Effector memory CD8-positive, alpha-beta T cell (primary cell): ENCODE measurements around the gene BCAS3.

Experiments
- ATAC-seq: fragments of 150-1000 bp; cut with Tn5 transposase; replicated peaks from 2 replicates; pipeline ENCODE4 v1.10.0; 2021; ENCODE audit warnings: mild to moderate bottlenecking, moderate library complexity
- DNase-seq, 3 experiments: peaks; one replicate each; pipeline ENCODE4 v3.0.0; 2021
- H3K27ac Mint-ChIP-seq, 2 donors: one replicate each; pipeline ENCODE4 v1.8.0; 2022; ENCODE audit warnings: mild to moderate bottlenecking in 2 of 2, mixed read lengths in 2 of 2, moderate library complexity in 2 of 2
- H3K27me3 Mint-ChIP-seq, 2 donors: one replicate each; pipeline ENCODE4 v1.8.0; 2022; ENCODE audit warnings: mixed read lengths in 2 of 2
- H3K36me3 Mint-ChIP-seq: one replicate; pipeline ENCODE4 v1.8.0; 2022; ENCODE audit warnings: mild to moderate bottlenecking, moderate library complexity, mixed read lengths; ENCODE audit not compliant: insufficient read depth
- H3K4me1 Mint-ChIP-seq, 2 donors: one replicate each; pipeline ENCODE4 v1.8.0; 2022; ENCODE audit warnings: low read depth in 2 of 2, mixed read lengths in 2 of 2
- H3K4me3 Mint-ChIP-seq, 2 donors: one replicate each; pipeline ENCODE4 v1.8.0; 2022; ENCODE audit warnings: mild to moderate bottlenecking in 2 of 2, mixed read lengths in 2 of 2, moderate library complexity in 2 of 2
- H3K9me3 Mint-ChIP-seq, 2 donors: one replicate each; pipeline ENCODE4 v1.8.0; 2022; ENCODE audit warnings: mixed read lengths in 2 of 2

The BCAS3 gene

DNA sequence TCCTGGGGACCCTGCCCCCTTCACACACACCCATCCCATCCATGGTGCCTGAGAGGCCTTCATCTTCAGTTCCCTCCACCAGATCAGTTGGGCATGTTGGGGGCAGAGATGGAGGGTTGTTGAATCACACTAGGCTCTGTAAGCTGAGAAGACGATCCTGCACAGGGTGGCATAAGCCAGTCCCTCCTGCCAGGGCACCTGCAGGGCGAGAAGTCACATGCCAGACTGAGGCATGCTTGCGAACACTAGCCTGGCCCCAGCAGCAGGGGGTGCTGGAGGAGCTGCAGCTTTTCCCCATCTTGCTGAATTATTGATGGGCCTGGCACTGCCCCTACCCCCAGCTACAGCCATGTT is 715.9 kb downstream of the BCAS3 start:
- Mint-ChIP-seq H3K4me3 (no peak overlapping the region), H3K4me1 (peaks cover 16 to 17% of the 10 kb centered on the region in 2 donors), H3K9me3 (no peaks in the 10 kb centered on the region), H3K27me3 (peaks cover 19 to 28% of the 10 kb centered on the region in 2 donors), H3K27ac (no peak overlapping the region), H3K36me3 (peaks cover 18% of the 10 kb centered on the region)
- DNase-seq = no peak
- ATAC-seq = no peak

DNA sequence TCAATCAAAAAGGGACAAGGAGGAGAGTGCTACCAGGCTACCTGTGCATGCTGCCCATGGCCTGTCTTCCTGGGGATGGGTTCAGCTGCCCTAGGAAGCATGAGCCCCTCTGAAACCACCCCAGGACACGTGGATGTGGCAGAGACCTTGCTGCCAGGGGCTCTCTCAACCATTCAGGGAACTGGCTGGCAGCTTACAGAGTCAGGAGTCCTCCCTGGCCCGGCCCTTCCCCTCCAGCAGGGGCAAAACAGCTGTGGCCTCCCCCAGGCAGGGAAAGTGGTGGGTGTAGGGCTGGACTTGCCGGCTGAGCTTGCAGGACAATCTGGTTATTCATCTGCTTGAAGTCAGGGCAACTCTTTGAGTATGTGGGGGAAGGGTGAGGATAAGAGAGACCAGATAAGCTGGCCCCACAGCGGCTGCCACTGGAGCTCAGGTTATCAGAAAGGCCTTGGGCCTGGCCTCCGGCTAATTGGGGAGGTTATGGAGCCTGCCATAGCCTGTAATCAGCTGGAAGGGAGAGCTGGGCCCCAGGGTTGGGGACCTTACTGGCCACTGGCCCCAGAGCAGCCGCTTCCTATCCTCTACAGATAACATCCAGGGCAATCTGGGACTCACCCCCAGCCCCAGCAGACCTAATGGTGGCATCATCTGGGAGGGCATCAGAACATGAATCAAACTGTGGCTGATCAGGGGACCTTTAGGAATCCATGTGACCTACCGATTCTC is 716.4 kb downstream of the BCAS3 start:
- H3K4me1 Mint-ChIP-seq = peaks cover 17 to 18% of the 10 kb centered on the region in 2 donors
- no peak overlapping the region for H3K4me3 Mint-ChIP-seq
- H3K27me3 Mint-ChIP-seq = peaks cover 23 to 33% of the 10 kb centered on the region in 2 donors
- no peak for DNase-seq
- no peaks in the 10 kb centered on the region for H3K9me3 Mint-ChIP-seq
- H3K36me3 Mint-ChIP-seq = peaks cover 18% of the 10 kb centered on the region
- H3K27ac Mint-ChIP-seq = no peak overlapping the region
- no peak for ATAC-seq

DNA sequence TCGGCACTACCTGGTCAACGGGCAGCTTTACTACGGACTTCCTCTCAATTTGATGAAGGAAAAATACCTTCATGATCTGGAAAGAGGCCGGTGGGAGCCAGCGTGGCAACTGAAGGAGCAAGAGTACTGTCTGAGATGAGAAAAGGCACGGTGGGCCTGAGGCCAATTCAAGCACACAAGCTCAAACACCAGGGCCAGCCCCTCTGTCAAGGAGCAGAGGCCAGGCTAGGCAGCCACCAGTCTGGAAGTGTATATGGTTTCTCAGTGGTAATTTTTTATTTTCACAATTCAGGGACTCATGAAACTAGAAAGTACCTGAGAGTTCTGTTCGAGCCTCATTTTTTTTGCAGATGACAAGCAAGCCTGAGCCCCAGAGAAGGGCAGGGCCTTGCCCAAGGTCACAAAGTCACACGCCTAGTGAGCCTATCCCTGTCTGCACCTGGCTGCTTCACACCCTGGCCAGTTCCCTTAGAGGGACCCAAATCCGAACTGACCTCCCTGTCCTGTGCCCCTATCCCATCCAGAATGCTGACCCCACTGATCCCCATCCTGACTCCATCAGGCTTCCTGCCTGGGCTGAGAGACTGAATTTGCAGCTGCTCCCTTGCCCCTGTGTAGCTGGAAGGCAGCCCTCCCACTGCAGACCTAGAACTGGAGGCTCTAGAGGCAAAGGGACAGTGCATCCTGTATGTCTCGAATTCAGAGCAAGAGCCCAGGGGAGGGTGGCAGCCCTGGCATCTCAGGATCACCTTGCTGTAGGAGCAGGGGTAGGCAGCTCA is 717.2 kb downstream of the BCAS3 start:
- H3K27me3 Mint-ChIP-seq = peaks cover 23 to 33% of the 10 kb centered on the region in 2 donors
- H3K27ac Mint-ChIP-seq = no peak overlapping the region
- peak overlapping the region in 1 of 2 donors; percentile 40 for H3K4me3 Mint-ChIP-seq
- no peak for DNase-seq
- H3K4me1 Mint-ChIP-seq = peaks cover 14 to 15% of the 10 kb centered on the region in 2 donors
- ATAC-seq = no peak
- no peaks in the 10 kb centered on the region for H3K9me3 Mint-ChIP-seq
- H3K36me3 Mint-ChIP-seq = peaks cover 18% of the 10 kb centered on the region

DNA sequence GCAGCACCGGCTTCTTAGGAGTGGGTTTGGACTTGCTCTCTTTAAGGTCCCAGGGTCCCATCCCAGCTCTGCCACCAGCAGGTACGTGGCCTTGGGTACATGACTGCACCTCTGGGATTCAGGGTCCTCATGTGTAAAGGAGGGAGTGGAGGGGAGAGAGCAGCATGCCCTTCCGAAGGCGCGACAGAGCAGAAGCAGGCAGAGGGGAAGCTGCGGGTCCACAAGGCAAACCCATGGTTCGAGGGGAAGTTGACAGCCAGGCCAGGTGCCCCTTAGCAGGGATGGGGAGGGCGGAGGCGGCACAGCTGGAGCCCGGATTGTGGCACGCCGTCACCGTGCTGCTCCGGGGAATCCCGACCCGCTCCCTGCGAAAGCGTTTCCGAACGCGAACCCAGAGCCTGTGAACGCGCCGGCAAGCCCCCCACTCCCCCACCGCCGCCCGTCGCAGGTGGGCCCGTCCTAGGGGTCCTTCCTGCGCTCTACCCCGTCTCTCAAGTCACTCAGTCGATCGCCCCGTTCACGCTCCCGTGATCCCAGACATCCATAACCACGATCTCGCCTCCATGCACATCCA is 717.8 kb downstream of the BCAS3 start:
- Mint-ChIP-seq H3K36me3 (peaks cover 19% of the 10 kb centered on the region), H3K9me3 (no peaks in the 10 kb centered on the region), H3K4me3 (peak overlapping the region in 1 of 2 donors; percentile 40), H3K27me3 (peaks cover 23 to 33% of the 10 kb centered on the region in 2 donors), H3K27ac (no peak overlapping the region), H3K4me1 (peaks cover 11 to 14% of the 10 kb centered on the region in 2 donors)
- DNase-seq (no peak), ATAC-seq (no peak)

DNA sequence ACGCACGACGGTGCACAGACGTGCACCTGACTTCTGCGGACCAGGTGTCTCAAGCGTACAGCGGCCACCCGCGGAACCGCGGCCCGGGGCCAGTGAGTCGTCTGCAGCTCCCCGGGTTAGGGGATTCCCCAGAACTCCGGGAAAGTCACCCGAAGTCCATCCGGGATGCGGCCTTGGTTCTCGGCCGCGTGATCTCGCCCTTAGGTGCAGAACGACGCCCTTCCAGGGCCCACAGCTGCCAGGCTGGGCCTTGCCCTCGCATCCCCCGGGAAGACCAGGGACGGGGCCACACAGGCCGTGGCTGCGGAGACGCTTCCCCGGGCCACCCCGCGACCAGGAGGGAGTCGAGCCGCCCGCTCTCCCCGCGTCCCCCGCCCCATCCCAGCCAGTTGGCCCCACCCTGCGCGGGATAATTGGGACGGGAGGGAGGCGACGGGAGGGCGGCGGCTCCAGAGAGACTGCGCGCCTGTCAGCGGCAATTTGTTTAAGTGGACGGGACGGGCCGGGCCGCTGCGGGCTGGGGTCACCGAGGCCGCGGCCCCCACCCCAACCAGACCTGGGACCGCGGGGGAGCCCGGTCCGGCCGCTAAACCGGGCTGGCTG is 718.4 kb downstream of the BCAS3 start:
- H3K27ac Mint-ChIP-seq = no peak overlapping the region
- DNase-seq (no peak), ATAC-seq (no peak)
- no peaks in the 10 kb centered on the region for H3K9me3 Mint-ChIP-seq
- H3K36me3 Mint-ChIP-seq = peaks cover 24% of the 10 kb centered on the region
- H3K27me3 Mint-ChIP-seq = peaks cover 26 to 39% of the 10 kb centered on the region in 2 donors
- no peak overlapping the region for H3K4me3 Mint-ChIP-seq
- peaks cover 11 to 17% of the 10 kb centered on the region in 2 donors for H3K4me1 Mint-ChIP-seq

DNA sequence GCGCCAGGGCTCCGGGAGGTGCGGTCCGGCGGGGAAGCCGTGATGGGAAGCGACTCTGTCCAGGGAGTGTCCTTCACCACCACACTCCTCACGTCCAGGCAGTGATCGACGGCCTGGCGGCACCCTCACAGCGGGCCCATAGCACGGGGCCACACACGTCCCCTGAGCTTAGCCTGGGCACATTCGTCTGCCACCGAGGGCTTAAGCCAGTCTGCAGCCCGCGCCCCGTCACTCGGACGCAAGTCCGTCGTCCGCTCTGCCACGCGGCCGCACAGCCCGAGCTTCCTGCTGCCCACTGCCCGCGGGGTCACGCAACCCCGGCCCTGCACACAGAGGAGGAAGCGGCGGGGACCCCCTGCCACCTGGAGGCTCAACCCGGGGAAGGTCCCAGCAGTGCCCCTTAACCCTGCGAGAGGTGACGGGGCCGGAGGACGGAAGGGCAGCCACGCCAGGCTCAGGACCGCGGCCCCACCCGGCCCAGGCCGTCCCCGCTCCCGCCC is 719.0 kb downstream of the BCAS3 start:
- peaks cover 31 to 44% of the 10 kb centered on the region in 2 donors for H3K27me3 Mint-ChIP-seq
- ATAC-seq (no peak), DNase-seq (no peak)
- no peak overlapping the region for H3K27ac Mint-ChIP-seq
- H3K9me3 Mint-ChIP-seq = no peaks in the 10 kb centered on the region
- H3K36me3 Mint-ChIP-seq = peaks cover 27% of the 10 kb centered on the region
- H3K4me3 Mint-ChIP-seq = no peak overlapping the region
- H3K4me1 Mint-ChIP-seq = peaks cover 11 to 20% of the 10 kb centered on the region in 2 donors

DNA sequence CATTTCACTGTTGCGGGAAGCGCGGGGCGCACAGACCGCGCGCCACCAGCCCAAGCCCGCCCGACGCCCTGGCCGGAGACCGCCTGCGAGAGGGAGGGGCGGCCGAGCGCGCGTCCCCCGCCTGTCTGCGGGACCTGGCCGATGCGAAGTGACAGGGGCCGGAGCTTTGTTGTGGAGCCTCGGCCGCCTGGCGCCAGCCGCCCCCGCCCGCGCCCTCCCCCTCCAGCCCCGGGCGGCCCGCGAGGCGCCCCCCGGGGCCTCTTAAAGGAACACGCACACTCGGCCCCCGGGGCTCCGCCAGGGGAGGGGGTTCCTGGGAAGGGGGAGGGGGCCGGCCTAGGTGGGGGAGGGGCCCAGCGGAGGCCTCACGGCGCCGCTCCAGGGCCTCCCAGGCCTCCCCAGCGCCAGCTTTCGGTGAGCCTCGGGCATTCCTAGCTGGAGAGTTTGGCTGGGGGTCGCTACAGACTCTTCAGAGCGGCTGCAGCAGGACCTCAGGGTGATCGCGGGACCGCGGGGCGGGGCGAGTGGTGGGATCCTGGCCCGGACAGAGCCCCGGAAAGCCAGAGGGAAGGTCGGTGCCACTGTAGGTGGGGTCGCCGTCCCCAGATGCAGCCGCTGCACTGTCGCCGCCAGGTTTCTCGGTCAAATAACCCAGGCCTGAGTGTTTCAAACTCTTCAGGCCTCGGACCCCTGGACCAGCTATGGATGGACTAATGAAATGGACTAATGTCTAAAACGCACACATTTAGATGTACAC is 719.6 kb downstream of the BCAS3 start:
- H3K4me3 Mint-ChIP-seq = peak overlapping the region in 1 of 2 donors; percentile 65
- H3K27me3 Mint-ChIP-seq = peaks cover 37 to 51% of the 10 kb centered on the region in 2 donors
- H3K4me1 Mint-ChIP-seq = peaks cover 12 to 20% of the 10 kb centered on the region in 2 donors
- no peaks in the 10 kb centered on the region for H3K9me3 Mint-ChIP-seq
- ATAC-seq (no peak), DNase-seq (no peak)
- H3K36me3 Mint-ChIP-seq = peaks cover 25% of the 10 kb centered on the region
- H3K27ac Mint-ChIP-seq = no peak overlapping the region

DNA sequence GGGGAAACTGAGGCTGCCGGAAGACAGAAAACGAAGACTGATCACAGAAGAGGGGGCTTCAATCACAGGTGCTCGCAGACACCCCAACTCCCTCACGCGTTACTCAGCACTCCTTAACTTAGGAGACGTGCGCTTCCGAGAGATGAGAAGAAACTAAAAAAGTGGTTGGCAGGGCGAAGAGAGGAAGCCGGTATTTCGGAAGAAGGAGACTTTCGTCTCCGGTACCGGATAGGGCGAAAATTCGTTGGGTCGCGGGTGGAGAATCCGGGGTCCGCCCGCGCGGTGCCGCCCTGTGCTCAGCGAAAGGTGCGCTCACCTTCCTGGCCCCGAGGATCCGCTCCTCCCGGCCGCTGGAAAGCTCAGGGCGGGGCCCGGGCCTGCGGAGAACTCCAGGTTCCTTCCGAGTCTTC is 721.1 kb downstream of the BCAS3 start:
- Mint-ChIP-seq H3K36me3 (peaks cover 26% of the 10 kb centered on the region), H3K9me3 (no peaks in the 10 kb centered on the region), H3K27me3 (peaks cover 52 to 65% of the 10 kb centered on the region in 2 donors), H3K4me3 (peak overlapping the region; percentile 61 to 65), H3K27ac (no peak overlapping the region), H3K4me1 (peaks cover 26 to 32% of the 10 kb centered on the region in 2 donors)
- no peak for ATAC-seq
- no peak for DNase-seq

DNA sequence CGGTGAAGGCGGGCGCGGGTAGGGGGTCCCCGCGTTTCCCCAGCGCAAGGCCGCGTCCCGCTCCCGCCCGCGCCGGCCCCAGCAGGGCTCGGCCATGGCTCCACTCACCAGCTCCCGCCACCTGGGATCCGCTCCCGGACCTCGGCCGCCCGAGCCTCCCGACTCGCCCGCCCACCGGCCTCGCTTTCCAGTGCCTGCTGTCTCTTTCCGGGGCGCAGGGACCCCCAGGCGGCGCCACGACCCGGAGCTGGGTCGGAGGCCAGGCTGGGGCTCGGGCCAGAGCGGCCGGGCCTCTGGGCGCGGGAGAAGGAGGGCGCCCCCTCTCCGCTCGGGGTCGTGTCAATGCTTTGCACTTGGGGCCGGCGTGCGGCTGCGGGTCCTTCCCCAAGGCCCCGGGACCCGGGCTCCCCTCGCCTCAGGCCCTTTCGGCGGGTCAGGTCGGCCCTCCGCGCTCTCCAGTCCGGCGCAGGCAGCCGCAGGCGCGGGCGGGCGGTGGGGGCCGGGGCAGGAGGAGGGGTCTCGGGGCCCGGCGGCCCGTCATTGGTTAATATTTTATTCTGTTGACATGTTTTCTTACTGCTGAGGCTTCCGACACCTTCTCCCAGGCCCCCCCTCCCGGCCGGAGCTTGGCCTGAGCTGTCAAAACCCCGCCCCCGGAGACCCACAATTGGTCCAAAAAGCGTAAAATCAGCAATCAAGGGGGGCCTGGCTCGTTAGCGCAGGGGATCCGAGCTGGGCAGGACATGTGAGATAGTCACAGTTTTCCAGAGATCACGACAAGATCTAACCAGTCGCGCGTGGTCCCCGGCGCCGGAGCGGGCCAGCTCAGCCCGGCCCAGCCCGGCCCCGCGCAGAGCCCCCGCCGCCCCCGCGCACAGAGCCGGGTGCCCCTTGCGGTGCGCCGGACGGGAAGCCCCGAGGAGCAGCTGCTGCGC is 721.7 kb downstream of the BCAS3 start, which contains the start of gene TBX2:
Gene TBX2, plus strand, starts transcription at position 713 of the 935 bp plus-strand sequence. CDS start 334 bp downstream, outside the sequence.
- H3K4me1 Mint-ChIP-seq = peaks cover 31 to 37% of the 10 kb centered on the region in 2 donors
- DNase-seq (no peak), ATAC-seq (no peak)
- no peak within 1 kb of the TSS for H3K27ac Mint-ChIP-seq
- H3K36me3 Mint-ChIP-seq = peaks cover 26% of the 10 kb centered on the region
- no peaks in the 10 kb centered on the region for H3K9me3 Mint-ChIP-seq
- H3K27me3 Mint-ChIP-seq = peaks cover 58 to 72% of the 10 kb centered on the region in 2 donors
- peak within 1 kb of the TSS; percentile 67 to 74 for H3K4me3 Mint-ChIP-seq

DNA sequence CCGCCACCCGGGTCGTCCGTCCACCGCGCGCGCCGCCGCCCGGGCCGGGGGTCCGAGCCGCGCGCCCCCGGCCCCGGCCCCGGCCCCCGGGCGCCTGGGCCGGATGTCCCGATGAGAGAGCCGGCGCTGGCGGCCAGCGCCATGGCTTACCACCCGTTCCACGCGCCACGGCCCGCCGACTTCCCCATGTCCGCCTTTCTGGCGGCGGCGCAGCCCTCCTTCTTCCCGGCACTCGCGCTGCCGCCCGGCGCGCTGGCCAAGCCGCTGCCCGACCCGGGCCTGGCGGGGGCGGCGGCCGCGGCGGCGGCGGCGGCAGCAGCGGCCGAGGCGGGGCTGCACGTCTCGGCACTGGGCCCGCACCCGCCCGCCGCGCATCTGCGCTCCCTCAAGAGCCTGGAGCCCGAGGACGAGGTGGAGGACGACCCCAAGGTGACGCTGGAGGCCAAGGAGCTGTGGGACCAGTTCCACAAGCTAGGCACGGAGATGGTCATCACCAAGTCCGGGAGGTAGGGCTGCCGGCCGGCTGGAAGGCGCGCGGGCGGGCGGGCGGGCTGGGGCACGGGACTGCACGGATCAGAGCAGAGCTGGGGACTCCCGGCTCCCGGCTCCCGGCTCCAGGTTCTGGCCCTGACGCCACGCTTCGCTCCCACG is 722.5 kb downstream of the BCAS3 start:
- DNase-seq (no peak), ATAC-seq (no peak)
- no peaks in the 10 kb centered on the region for H3K9me3 Mint-ChIP-seq
- H3K27ac Mint-ChIP-seq = no peak overlapping the region
- H3K27me3 Mint-ChIP-seq = peaks cover 56 to 67% of the 10 kb centered on the region in 2 donors
- H3K4me1 Mint-ChIP-seq = peaks cover 31 to 35% of the 10 kb centered on the region in 2 donors
- H3K4me3 Mint-ChIP-seq = peak overlapping the region; percentile 67 to 74
- peaks cover 22% of the 10 kb centered on the region for H3K36me3 Mint-ChIP-seq

DNA sequence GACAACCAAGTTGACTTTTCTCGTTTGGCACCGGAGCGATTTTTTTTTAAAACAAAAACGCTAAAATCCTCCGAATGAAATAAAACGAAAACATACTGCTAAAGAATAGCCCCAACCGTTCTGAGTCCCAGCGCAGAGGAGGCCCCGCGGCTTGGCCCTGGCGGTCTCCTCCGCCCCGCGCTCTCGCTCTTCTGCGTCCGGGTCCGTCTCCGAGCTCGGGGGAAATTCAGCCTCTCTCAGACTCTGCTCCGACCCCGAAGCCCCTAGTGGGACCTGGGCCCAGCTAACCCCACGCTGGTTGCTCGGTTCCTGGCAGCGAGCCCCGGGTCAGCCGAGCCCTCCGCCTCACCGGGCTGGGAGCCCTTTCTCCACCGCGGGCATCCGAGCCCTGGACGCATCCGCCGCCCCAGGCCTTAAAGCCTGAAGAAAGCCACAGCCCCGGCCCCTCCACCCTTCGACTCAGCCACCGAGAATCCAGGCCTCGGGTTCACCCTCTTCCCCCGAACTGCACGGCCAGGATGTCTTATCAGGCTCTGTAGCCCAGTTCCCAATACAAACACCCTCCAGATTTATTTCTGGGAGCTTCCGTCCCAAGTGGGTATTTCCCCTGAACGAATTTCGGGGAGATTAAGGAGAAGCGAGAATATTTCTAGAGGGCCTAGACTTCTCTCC is 723.2 kb downstream of the BCAS3 start:
- DNase-seq (no peak), ATAC-seq (peak; percentile 9)
- Mint-ChIP-seq H3K4me3 (peak overlapping the region; percentile 67 to 74), H3K4me1 (peaks cover 31 to 35% of the 10 kb centered on the region in 2 donors), H3K27ac (no peak overlapping the region), H3K36me3 (peaks cover 19% of the 10 kb centered on the region), H3K9me3 (no peaks in the 10 kb centered on the region), H3K27me3 (peaks cover 50 to 61% of the 10 kb centered on the region in 2 donors)
